Hepatocyte (in vitro differentiated cells): ENCODE results near the gene VCL. TPM values are rescaled to one million over a fixed set of nuclear protein-coding genes. Genes with fewer than 3 reads are reported as not detected.

ENCODE experiments used
- DNase-seq: peaks from one replicate; pipeline ENCODE4 v3.0.0-alpha.2; 2016; ENCODE audit warnings: low spot score
- H2AFZ ChIP-seq: fragments of 200-600 bp; sonication (generic); 2 replicates; pipeline ENCODE4 v1.6.0; 2016; ENCODE audit warnings: antibody characterized with exemption, mild to moderate bottlenecking
- H3K27ac ChIP-seq: fragments of 200-600 bp; sonication (generic); 2 replicates; pipeline ENCODE4 v1.5.1; 2016; ENCODE audit warnings: mild to moderate bottlenecking
- H3K27me3 ChIP-seq: fragments of 200-600 bp; sonication (generic); 2 replicates; pipeline ENCODE4 v1.6.1; 2016
- H3K36me3 ChIP-seq: fragments of 200-600 bp; sonication (generic); replicated peaks from 2 replicates; pipeline ENCODE4 v1.5.1; 2016; ENCODE audit warnings: low read depth; ENCODE audit not compliant: insufficient read depth
- H3K4me1 ChIP-seq: fragments of 200-600 bp; sonication (generic); 2 replicates; pipeline ENCODE4 v1.5.1; 2016; ENCODE audit warnings: mild to moderate bottlenecking, moderate library complexity; ENCODE audit not compliant: insufficient read depth
- H3K4me2 ChIP-seq: fragments of 200-600 bp; sonication (generic); 2 replicates; pipeline ENCODE4 v1.6.0; 2016
- H3K4me3 ChIP-seq: fragments of 200-600 bp; sonication (generic); 2 replicates; pipeline ENCODE4 v1.5.1; 2016; ENCODE audit warnings: mild to moderate bottlenecking
- H3K79me2 ChIP-seq: fragments of 200-600 bp; sonication (generic); 2 replicates; pipeline ENCODE4 v1.6.0; 2017; ENCODE audit warnings: mild to moderate bottlenecking
- H3K9me2 ChIP-seq: fragments of 200-600 bp; sonication (generic); replicated peaks from 2 replicates; pipeline ENCODE4 v1.6.0; 2017; ENCODE audit warnings: mild to moderate bottlenecking; ENCODE audit not compliant: insufficient read depth
- H3K9me3 ChIP-seq: fragments of 200-600 bp; sonication (generic); 2 replicates; pipeline ENCODE4 v1.5.1; 2016; ENCODE audit warnings: low read depth, mild to moderate bottlenecking
- H4K20me1 ChIP-seq: fragments of 200-600 bp; sonication (generic); 2 replicates; pipeline ENCODE4 v1.6.0; 2016; ENCODE audit warnings: mild to moderate bottlenecking; ENCODE audit not compliant: insufficient read depth, poor library complexity, severe bottlenecking
- EZH2 ChIP-seq: fragments of 200-600 bp; sonication (generic); IDR thresholded peaks from 2 replicates; pipeline ENCODE4 v1.6.1; 2016; ENCODE audit warnings: antibody characterized with exemption, mild to moderate bottlenecking, borderline replicate concordance
- EZH2phosphoT487 ChIP-seq: fragments of 200-600 bp; sonication (generic); IDR thresholded peaks from one replicate; pipeline ENCODE4 v1.6.1; 2018; ENCODE audit warnings: antibody characterized with exemption, mild to moderate bottlenecking, low read depth, moderate library complexity; ENCODE audit not compliant: unreplicated experiment, severe bottlenecking
- WGBS: methylation state at CpG from one replicate; pipeline ENCODE4 v1.1.6; 2016; ENCODE audit warnings: low lambda C conversion rate; ENCODE audit errors: missing lambda C conversion rate; 5-methylcytosine and 5-hydroxymethylcytosine counted together
- polyA plus RNA-seq: library from polyadenylated mRNA; unstranded; fragments of >200 nt; fragmentation: Nextera tagmentation; extraction: Ambion mirVana; gene quantifications from 2 replicates; pipeline ENCODE4 v1.2.1, GENCODE V29; 2016
- total RNA-seq: library from RNA; depleted of rRNA; stranded (reverse); fragments of >200 nt; gene quantifications from 2 replicates; pipeline ENCODE4 v1.2.3, GENCODE V29; 2014
- TF ChIP-seq, protein P1 (sequence below): fragments of 200-600 bp; sonication (generic); IDR thresholded peaks from 2 replicates; pipeline ENCODE4 v1.5.1; 2016; ENCODE audit warnings: antibody characterized with exemption, mild to moderate bottlenecking; ENCODE audit not compliant: poor library complexity

The VCL gene
- total and polyA plus RNA-seq, 2 experiments from 2014 or later: 60.8 to 93.4 TPM

- DNase-seq: no peak
- no peaks in the 10 kb centered on the region for H4K20me1 ChIP-seq
- no peaks in the 10 kb centered on the region for H3K9me3 ChIP-seq
- no peaks in the 10 kb centered on the region for H3K9me2 ChIP-seq
- no peak overlapping the region for H3K27ac ChIP-seq
- H2AFZ ChIP-seq: no peak overlapping the region
- no peaks in the 10 kb centered on the region for H3K79me2 ChIP-seq
- TF ChIP-seq, protein P1, sequence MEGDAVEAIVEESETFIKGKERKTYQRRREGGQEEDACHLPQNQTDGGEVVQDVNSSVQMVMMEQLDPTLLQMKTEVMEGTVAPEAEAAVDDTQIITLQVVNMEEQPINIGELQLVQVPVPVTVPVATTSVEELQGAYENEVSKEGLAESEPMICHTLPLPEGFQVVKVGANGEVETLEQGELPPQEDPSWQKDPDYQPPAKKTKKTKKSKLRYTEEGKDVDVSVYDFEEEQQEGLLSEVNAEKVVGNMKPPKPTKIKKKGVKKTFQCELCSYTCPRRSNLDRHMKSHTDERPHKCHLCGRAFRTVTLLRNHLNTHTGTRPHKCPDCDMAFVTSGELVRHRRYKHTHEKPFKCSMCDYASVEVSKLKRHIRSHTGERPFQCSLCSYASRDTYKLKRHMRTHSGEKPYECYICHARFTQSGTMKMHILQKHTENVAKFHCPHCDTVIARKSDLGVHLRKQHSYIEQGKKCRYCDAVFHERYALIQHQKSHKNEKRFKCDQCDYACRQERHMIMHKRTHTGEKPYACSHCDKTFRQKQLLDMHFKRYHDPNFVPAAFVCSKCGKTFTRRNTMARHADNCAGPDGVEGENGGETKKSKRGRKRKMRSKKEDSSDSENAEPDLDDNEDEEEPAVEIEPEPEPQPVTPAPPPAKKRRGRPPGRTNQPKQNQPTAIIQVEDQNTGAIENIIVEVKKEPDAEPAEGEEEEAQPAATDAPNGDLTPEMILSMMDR: no peak
- TF ChIP-seq EZH2 (no peak), EZH2phosphoT487 (no peak)
- no peaks in the 10 kb centered on the region for H3K27me3 ChIP-seq
- H3K36me3 ChIP-seq: no peaks in the 10 kb centered on the region
- H3K4me2 ChIP-seq: no peak overlapping the region
- WGBS: 94% methylated on average over 5 of the region's 5 CpGs
- H3K4me1 ChIP-seq: peaks cover 4% of the 10 kb centered on the region
- H3K4me3 ChIP-seq: no peak overlapping the region
Observed at GRCh38 chr10:74075906-74076305, 78.0 kb downstream of the VCL start.

- no peaks in the 10 kb centered on the region for H3K9me2 ChIP-seq
- no peaks in the 10 kb centered on the region for H3K9me3 ChIP-seq
- 98% methylated on average over 2 of the region's 2 CpGs for WGBS
- H3K79me2 ChIP-seq: no peaks in the 10 kb centered on the region
- no peak overlapping the region for H3K27ac ChIP-seq
- H3K4me1 ChIP-seq: peaks cover 4% of the 10 kb centered on the region
- H3K36me3 ChIP-seq: no peaks in the 10 kb centered on the region
- no peaks in the 10 kb centered on the region for H4K20me1 ChIP-seq
- no peak overlapping the region for H3K4me3 ChIP-seq
- H2AFZ ChIP-seq: no peak overlapping the region
- H3K4me2 ChIP-seq: no peak overlapping the region
- TF ChIP-seq EZH2 (no peak), EZH2phosphoT487 (no peak)
- TF ChIP-seq, protein P1: no peak
- no peaks in the 10 kb centered on the region for H3K27me3 ChIP-seq
- DNase-seq: no peak
Observed at GRCh38 chr10:74076961-74077360, 79.0 kb downstream of the VCL start.

- Histone ChIP-seq H2AFZ (no peak overlapping the region), H3K4me2 (no peak overlapping the region), H3K79me2 (no peaks in the 10 kb centered on the region), H3K4me1 (peaks cover 4% of the 10 kb centered on the region), H3K36me3 (no peaks in the 10 kb centered on the region), H4K20me1 (no peaks in the 10 kb centered on the region), H3K4me3 (no peak overlapping the region), H3K9me3 (no peaks in the 10 kb centered on the region), H3K9me2 (no peaks in the 10 kb centered on the region), H3K27ac (no peak overlapping the region), H3K27me3 (no peaks in the 10 kb centered on the region)
- no peak for DNase-seq
- 94% methylated on average over 4 of the region's 4 CpGs for WGBS
- no peak for TF ChIP-seq EZH2
- no peak for TF ChIP-seq EZH2phosphoT487
- TF ChIP-seq, protein P1: no peak
Observed at GRCh38 chr10:74077416-74077815, 79.5 kb downstream of the VCL start.

DNA sequence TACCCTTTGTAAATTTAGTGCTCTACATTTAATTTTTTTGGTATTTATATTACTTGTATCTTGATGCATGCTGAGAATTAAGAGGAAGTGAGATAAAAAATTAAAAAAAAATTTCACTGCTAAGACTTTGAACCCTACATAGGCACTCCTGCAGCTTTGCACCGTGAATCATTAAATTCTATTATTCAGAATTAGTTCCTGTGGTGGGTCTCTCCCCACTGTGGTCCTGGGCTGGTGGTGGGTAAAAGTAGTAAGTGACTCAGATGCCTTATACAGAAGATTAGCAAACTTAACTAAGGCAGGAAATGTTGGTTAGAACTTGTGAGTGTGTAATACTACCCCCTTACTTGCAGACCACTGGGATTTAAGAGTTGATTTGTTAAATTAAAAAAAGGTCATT is 80.1 kb downstream of the VCL start:
- Histone ChIP-seq H3K4me1 (peaks cover 4% of the 10 kb centered on the region), H3K9me3 (no peaks in the 10 kb centered on the region), H3K27ac (no peak overlapping the region), H4K20me1 (no peaks in the 10 kb centered on the region), H3K9me2 (no peaks in the 10 kb centered on the region), H2AFZ (no peak overlapping the region), H3K4me2 (no peak overlapping the region), H3K79me2 (no peaks in the 10 kb centered on the region), H3K36me3 (no peaks in the 10 kb centered on the region), H3K27me3 (no peaks in the 10 kb centered on the region), H3K4me3 (no peak overlapping the region)
- DNase-seq: no peak
- WGBS: 54% methylated on average over 1 of the region's 1 CpG
- TF ChIP-seq, protein P1: no peak
- no peak for TF ChIP-seq EZH2phosphoT487
